22Rv1 (cell line): Measurements from ENCODE around the gene PRODH2.

Source experiments
- CTCF ChIP-seq: fragments of 450-650 bp; IDR thresholded peaks from 2 replicates; pipeline ENCODE4 v1.5.1; 2017; ENCODE audit warnings: mild to moderate bottlenecking
- ZFX ChIP-seq: fragments of 450-650 bp; IDR thresholded peaks from 2 replicates; pipeline ENCODE4 v1.6.1; 2017; ENCODE audit warnings: antibody characterized with exemption, borderline replicate concordance

GRCh38 chr19:35806597-35806996 lies 6.0 kb downstream of the PRODH2 start:
- TF ChIP-seq CTCF (no peak), ZFX (no peak)
